ENCODE data around the gene LDLRAD2. TPM values are rescaled to one million over a fixed set of nuclear protein-coding genes. Genes with fewer than 3 reads are reported as not detected.
"Not testable (repeated sequence)": the region's sequence is repeated elsewhere in the genome, so short reads cannot be mapped to it uniquely, and the experiment has no call there.

The LDLRAD2 gene
- polyA plus RNA-seq, 5 donors = 3.6 to 6.6 (median 4.2) TPM

DNA sequence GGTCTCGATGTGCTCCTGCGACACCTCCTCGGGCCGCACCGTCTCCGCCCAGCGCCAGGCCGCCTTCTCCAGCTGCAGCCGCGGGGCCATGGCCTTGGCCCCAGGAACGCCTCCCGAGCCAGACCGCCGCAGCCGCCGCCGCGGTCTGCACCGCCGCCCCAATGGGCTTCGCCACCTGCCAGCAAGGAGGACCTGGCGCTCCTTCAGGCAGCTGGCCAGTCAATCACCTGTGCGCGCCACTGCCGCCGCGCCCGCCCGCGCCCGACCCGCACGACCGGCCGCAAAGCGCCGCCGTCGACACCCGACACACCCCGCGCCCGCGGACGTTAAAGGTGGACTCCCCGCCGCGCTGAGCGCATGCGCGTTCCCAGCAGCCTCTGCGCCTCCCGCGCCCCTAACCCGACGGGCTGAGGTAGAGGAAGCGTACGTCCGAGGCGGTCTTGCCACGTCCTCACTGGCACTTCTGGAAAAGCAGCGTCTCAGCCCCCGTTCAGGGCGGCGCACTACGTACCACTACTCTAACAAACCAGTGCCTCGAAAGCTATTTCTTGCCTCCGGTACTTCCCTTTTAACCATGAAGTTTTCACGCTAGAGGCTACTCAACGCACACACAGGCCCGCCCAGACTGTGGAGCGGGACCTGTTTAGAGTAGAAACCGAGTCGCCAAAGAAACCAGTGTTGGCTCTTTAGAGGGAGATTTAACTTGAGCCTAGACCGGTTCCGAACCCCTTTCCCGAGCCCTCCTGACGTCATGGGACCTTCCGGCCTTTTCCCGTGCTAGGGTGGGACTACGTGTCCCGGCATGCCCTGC is 29.0 kb upstream of the LDLRAD2 start, which contains the start of gene USP48:
Gene USP48, minus strand, starts transcription at position 282 of the 811 bp plus-strand sequence. Its CDS starts 192 bp downstream, at position 90.
- DNase-seq = peak; percentile 96 to 97

DNA sequence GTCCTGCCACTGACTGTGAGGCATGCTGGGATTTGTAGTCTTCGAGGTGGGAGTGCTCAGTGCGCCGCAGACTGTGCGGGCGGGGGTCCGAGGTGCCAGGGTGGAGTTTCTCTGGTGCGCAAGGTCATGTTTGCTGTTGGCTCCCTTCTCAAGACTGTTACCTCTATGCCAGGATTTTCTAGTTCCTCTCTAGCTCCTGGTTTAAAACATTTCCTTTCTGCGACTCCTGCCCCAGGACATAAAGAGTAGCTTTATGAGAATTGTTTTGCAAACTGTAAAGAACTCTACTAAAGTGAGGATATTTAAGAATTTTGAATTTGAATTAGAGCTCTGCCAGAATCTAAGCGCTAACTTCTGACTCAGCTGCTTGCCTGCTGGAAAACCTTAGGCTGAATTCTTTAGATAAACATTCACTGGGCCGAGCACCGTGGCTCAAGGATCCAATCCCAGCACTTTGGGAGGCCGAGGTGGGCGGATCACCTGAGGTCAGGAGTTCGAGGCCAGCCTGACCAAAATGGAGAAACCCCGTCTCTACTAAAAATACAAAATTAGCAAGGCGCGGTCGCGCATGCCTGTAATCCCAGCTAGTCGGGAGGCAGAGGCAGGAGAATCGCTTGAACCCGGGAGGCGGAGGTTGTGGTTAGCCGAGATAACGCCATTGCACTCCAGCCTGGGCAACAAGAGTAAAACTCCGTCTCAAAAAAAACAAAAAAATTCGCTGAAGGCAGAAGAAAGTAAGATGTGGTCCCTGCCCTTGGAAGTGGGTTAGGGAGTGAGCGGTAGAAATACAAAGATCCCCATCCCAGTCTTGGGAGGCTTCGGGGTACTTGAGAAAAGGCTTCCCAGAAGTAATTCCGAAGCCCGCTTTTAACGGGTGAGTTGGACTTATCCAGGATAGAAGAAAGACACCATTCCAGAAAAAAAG is 28.1 kb upstream of the LDLRAD2 start:
- DNase-seq = no peak

DNA sequence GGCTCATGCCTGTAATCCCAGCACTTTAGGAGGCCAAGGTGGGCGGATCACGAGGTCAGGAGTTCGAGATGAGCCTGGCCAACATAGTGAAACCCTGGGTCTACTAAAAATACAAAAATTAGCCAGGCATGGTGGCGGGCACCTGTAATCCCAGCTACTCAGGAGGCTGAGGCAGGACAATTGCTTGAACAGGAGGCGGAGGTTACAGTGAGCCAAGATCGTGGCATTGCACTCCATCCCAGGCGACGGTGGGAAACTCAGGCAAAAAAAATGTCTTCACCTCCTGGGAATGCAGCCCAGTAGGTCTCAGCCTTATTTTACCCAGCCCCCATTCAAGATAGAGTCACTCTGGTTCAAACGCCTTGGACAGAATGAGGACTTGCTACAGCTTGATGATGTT is 26.3 kb upstream of the LDLRAD2 start:
- DNase-seq = not testable (repeated sequence)

DNA sequence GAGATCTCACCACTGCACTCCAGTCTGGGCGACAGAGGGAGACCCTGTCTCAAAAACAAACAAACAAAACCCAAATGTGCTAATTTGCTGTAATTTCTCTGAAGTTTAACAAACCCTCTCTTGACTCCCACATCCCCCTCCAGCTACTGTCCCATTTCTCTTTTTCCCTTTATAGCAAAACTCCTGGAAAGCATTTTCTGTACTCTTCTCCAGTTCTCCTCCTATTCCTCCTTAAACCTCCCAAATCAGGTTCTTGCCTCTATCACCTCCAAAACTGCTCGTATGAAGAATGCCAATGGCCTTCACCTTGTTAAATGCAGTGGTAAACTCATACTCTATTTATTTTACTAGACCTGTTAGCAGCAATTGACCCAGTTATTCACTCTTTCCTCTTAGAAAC is 25.4 kb upstream of the LDLRAD2 start:
- no peak for DNase-seq

DNA sequence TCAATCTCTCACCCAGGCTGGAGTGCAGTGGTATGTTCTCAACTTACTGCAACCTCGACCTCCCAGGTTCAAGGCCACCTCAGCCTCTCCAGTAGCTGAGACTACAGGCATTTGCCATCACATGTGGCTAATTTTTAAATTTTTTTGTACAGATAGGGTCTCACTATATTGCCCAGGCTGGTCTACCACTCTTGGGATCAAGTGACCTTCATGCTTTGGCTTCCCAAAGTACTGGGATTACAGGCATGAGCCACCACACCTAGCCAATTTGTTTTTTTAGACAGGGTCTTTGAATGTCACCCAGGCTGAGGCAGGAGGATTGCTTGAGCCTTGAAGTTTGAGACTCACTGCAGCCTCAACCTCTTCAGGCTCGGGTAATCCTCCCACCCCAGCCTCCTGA is 19.0 kb upstream of the LDLRAD2 start:
- DNase-seq = no peak

DNA sequence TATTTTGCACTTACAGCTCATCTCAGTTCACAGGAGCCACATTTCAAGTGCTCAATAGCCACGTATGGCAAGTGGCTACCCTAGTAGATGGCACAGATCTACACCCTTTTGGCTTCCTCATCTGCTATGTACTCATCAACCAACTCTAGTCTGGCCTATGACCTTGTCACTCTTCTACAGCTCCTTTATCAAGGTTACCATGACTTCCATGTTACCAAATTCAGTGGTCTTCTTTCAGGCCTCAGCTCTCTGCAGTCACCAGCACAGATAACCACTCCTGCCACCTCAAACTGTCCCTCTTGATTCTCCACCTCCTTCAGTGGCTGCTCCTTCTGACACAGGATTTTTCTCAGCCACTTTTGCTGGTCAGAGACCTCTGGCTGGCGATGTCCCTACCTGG is 17.4 kb upstream of the LDLRAD2 start:
- no peak for DNase-seq

DNA sequence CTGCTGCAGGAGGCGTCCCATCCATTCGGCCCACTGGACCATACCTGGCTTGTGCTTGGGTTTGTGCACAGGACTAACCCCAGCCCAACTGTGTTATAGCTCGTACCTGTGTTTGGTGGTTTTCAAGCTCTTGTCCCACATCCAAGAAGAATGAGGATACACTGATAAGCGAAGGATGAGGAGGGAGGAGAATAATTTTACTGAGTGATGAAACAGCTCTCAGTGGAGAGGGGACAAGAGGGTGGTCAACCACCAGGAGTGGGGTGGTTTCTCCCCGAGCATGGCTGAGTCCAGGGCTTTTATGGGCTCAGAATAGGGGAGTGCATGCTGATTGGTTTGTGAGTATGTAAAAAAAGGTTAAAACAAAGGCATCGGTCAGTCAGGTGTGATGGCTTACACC is 17.0 kb upstream of the LDLRAD2 start:
- no peak for DNase-seq

DNA sequence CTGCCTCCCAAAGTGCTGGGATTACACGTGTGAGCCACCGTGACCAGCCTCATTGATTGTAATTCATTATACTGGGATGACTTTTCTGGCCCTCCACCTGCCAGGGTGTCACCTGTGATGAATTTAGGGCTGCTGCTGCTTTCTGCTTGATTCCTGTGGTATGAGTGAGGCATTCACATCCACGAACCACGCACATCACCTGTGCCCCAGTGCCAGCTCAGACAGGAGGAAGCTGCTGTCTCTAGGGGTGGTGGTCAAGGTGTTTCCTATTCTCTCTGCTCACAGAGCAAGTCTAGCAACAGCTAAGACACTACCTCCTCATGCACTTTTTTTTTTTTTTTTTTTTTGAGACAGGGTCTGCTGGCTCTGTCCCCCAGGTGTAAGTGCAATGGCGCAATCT is 12.3 kb upstream of the LDLRAD2 start:
- no peak for DNase-seq

DNA sequence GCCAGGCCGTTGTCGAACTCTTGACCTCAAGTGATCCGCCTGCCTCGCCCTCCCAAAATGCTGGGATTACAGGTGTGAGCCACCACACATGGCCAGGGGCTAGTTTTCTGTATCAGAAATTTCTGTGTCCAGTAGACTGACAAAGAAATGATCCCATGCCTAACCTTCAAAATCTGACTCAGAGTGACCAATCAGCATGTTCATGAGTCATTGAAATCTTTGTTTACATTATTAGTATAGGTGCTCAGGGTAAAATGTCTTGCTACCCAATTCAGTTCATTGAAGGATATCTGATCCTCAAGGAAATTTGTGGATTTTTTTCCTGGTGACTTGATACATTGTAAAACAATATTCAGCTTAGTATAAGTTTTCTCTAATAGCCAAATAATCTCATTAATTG is 11.0 kb upstream of the LDLRAD2 start:
- no peak for DNase-seq

DNA sequence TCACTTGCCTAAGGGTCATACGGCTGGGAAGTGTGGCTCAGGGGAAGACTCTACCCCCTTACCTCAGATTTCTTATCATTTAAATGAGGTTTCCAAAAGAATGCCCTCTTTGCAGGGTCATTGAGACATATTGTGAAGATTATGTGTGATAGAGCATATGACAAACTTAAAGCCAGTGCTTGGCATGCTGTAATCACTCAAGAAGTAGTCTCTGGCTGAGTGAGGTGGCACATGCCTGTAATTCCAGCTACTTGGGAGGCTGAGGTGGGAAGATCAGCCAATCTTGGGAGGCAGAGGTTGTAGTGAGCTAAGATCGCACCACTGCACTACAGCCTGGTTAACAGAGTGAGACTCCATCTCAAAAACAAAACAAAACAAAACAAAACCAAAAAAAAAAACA is 7.5 kb upstream of the LDLRAD2 start:
- DNase-seq = no peak

DNA sequence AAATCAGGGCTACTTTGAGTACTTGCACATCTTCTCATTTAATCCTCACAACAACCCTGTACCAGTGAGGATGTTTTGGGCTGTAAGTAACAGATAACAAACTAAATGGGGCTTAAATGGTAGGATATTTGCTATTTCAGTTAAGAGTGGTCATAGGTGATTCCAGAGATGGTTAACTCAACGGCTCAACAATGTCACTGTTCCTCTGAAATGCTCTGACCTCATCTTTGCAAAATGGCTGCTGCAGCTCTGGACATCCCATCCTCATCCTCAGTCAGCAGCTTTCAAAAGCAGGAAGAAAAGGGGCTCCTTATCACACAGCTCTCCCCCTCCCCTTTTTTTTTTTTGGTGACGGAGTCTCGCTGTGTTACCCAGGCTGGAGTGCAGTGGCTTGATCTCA is 1.5 kb downstream of the LDLRAD2 start:
- no peak for DNase-seq

DNA sequence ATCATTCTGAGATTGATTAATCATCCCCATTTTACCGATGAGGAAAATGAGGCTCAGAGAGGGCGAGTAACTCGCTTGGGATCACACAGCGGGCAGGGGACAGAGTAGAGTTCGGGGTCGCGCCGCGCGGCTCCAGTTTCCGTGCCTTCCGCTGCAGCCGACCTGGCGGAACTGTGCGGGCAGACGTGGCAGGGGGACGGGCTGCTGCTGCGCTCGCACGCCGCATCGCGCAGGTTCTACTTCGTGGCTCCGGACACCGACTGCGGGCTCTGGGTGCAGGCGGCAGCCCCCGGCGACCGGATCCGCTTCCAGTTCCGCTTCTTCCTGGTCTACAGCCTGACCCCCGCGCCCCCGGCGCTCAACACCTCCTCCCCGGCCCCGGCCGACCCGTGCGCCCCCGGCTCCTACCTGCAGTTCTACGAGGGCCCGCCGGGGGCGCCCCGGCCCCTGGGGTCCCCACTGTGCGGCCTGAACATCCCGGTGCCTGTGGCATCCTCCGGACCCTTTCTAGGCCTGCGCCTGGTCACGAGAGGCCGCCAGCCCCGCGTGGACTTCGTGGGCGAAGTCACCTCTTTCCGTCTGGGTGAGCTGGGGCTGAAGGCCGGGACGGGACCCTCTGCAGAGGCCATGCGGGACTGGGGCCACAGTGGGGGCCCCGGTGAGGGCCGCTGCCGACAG is 2.3 kb downstream of the LDLRAD2 start:
- DNase-seq = peak in 1 of 2 donors; percentile 16

DNA sequence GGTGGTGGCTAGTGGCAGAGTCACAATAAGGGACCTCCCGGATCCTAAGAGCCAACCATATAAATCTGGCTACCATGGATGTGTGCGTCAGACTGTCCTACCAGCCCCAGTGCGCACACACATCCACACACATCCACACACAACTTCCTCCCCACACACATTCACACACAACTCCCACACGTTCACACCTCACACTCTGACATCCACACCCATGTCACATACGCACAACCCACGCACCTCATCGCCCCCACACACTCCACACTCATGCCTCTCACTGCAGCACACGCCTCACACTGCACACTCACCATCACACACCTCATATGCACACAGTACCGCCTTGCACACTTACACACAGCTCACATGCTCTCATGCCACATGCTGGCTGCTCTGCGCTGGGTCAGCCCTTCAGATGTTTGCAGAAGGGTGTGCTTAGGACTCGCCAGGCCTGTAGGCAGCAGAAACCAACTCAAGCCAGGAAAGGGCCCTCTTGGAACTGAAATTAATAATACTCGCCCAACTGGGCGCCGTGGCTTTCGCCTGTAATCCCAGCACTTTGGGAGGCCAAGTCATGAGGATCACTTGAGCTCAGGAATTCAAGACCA is 3.0 kb downstream of the LDLRAD2 start:
- no peak for DNase-seq

DNA sequence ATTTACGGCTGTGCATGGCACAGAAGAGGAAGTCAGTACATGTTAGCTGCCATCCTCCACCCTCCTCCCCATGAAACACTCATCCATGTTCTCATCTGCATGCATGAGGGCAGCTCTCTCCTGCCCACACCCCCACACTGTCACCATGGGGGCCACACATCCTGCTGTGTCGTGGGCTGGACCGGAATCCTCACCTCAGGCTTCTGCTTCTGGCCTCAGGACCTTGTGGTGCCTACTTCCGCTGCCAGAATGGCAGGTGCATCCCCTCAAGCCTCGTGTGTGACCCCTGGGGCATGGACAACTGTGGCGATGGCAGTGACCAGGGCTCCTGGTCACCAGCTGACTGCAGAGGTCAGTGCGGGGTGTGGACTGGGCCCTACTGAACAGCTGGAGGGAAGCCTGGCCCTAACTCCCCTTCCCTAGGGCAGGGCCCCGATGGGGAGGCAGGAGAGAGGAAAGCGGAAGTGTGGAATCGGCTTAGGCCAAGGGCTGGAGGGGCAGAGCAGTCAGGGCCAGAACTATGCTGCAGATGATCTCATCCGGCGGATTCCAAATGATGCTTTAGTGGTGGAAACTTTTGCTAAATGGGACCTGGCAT is 3.8 kb downstream of the LDLRAD2 start:
- peak in 1 of 2 donors; percentile 21 for DNase-seq

DNA sequence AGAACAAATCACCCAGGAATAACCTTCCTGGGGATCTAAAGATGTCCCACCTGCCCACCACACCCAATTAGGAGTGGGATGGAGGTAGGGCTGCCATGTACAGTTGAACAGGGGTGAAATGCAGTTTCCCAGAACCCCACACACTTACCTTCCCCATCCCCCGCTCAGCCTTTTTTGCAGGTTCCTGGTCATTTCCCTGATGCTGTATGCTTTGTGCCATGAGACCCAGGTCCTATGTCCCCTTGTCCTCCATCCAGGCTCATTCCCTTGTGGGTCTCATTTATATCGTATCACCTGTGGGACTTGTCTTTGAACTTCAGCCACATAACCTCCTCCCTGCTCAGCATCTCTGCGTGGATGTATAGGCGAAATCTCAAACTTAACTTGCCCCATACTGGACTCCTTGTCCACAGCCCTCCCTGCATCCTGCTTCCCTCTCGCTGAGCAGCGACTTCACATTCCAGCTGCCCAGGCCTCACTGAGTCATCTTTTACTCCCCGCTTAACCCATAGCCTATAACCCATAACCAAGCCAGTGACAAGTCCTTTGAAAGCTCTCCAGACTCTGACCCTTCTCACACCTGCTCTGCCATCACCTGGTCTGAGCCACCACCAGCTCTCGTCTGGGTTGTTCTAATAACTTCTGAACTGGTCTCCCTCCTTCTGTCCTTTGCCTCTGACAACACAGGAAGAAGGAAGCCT is 4.7 kb downstream of the LDLRAD2 start:
- DNase-seq = no peak

DNA sequence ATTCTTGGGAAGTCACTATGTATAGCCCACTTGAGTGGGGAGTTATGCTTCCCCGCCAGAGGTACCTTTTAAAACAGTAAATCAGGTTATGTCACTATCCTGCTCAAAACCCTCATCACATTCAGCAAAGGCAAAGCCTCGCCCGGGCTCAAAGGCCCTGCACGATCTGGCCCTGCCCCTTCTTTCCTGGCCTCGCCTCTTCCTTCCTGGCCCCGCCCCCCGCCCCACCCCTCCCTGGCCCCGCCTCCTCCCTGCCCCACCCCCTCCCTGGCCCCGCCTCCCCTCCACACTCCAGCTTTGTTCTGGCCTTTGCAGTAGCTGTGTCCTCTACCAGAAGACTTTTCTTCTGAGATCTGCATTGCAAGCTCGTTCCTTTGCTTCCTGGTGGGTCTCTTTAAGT is 6.6 kb downstream of the LDLRAD2 start:
- no peak for DNase-seq

DNA sequence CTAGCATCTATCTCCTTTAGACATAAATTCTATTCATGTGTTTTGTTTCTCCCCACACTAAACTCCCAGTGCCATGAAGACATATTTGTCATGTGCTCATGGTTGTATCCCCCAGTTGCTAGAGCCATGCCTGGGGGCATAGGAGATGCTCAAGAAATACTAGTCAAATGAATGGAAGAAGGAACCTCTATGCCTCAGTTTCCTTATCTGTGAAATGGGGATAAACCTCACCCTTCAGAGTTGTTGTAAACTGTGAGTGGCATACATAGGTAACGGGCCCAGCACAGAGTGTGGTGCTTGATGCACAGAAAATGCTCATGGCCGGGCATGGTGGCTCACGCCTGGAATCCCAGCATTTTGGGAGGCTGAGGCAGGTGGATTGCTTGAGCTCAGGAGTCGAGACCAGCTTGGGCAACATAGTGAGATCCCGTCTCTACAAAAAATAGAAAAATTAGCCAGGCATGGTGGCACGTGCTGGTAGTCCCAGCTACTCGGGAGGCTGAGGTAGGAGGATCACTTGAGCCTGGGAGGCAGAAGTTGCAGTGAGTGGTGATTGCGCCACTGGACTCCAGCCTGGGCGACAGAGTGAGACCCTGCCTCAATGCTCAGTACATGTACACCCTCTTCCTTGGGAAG is 8.7 kb downstream of the LDLRAD2 start:
- no peak for DNase-seq

DNA sequence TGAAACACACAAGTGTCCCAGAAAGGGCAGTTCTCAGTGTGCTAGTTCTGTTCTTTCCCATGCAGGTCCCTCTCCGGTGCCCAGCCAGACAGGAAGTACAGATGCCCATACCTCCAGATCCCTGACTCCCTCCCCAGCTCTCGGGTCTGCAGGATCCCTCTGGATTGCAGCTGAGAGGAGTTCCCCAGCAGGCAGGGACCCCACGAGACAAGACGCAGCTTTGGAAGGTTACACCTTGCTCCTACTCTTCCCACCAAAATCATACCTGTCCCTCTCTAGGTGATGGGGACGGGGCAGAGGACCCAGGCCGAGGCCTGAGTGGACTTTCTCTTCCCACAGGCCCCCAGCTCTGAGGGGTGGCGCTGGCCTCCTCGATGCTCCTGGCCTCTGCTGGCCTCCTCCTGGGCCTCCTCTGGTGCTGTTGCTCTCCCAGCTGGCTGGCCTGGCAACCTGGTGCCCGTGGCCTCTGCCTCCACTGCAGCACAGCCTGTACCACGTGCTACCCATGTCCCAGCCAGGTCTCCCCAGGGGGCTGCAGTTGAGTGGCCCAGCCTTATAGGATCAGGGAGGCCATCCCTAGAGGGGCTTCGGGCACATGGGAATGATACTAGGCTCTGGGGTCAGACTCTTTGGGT is 9.4 kb downstream of the LDLRAD2 start:
- DNase-seq = no peak

DNA sequence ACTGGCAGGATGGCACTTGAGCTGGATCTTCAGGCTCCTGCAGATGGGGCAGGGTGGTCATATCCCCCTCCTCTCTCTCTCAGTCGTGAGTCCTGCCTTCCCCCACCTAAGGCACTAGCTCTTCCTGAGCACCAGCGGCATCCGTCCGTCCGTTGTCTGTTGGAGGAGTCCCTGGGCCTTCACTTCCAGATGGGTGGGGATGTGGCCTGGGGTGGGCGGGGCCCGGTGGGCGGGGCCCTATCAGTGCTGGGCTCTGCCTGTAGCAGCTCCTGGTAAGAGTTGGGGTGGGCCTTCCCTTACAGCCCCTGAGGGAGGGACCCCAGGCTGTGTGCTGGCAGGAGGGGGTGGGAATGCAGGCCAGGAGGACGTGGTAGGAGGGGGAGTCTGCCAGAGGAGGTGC is 10.3 kb downstream of the LDLRAD2 start:
- no peak for DNase-seq

All from right lung (tissue), 5 donors.